Astrocyte (in vitro differentiated cells and primary cell): ENCODE results near the gene AQP5. TPM values are rescaled to one million over a fixed set of nuclear protein-coding genes. Genes with fewer than 3 reads are reported as not detected.

ENCODE experiments used
- DNase-seq: peaks from one replicate; pipeline ENCODE4 v3.0.0-alpha.2; 2010; ENCODE audit warnings: low read depth
- FAIRE-seq: peaks from 2 replicates; lab custom pipeline; 2011; peaks lifted over from hg19 to GRCh38; lab: Jason Lieb, UNC
- H2AFZ ChIP-seq: 2 replicates; pipeline ENCODE4 v1.6.0; 2012; ENCODE audit warnings: low read depth, low read length, inconsistent platforms
- H3K27ac ChIP-seq: 2 replicates; pipeline ENCODE4 v1.5.1; 2011; ENCODE audit warnings: low read depth, low read length, inconsistent platforms
- H3K27me3 ChIP-seq: 2 replicates; pipeline ENCODE4 v1.6.0; 2011; ENCODE audit warnings: low read length, inconsistent platforms; ENCODE audit not compliant: insufficient read depth
- H3K36me3 ChIP-seq: 2 replicates; pipeline ENCODE4 v1.5.1; 2011; ENCODE audit warnings: low read length, inconsistent platforms; ENCODE audit not compliant: insufficient read depth
- H3K4me1 ChIP-seq: 2 replicates; pipeline ENCODE4 v1.5.1; 2011; ENCODE audit warnings: low read length, inconsistent platforms; ENCODE audit not compliant: insufficient read depth
- H3K4me2 ChIP-seq: 2 replicates; pipeline ENCODE4 v1.6.0; 2012; ENCODE audit warnings: low read length, inconsistent platforms
- H3K4me3 ChIP-seq: 2 replicates; pipeline ENCODE4 v1.5.1; 2011; ENCODE audit warnings: low read depth, mild to moderate bottlenecking, low read length, inconsistent platforms; ENCODE audit not compliant: insufficient read depth
- H3K79me2 ChIP-seq: 2 replicates; pipeline ENCODE4 v1.6.0; 2012; ENCODE audit warnings: mild to moderate bottlenecking, low read length, inconsistent platforms; ENCODE audit not compliant: insufficient read depth
- H3K9ac ChIP-seq: 2 replicates; pipeline ENCODE4 v1.6.0; 2012; ENCODE audit warnings: mild to moderate bottlenecking, low read length, inconsistent platforms
- H3K9me3 ChIP-seq: 2 replicates; pipeline ENCODE4 v1.5.1; 2012; ENCODE audit warnings: low read depth, mild to moderate bottlenecking, low read length, inconsistent platforms; ENCODE audit not compliant: insufficient read depth
- H4K20me1 ChIP-seq: 2 replicates; pipeline ENCODE4 v1.6.0; 2012; ENCODE audit warnings: low read length, inconsistent platforms; ENCODE audit not compliant: insufficient read depth
- H3K27ac Mint-ChIP-seq: one replicate; pipeline ENCODE4 v1.8.0; 2021; ENCODE audit warnings: mild to moderate bottlenecking, mixed read lengths; ENCODE audit not compliant: unreplicated experiment
- H3K27me3 Mint-ChIP-seq: one replicate; pipeline ENCODE4 v1.8.0; 2021; ENCODE audit warnings: low read depth, mixed read lengths; ENCODE audit not compliant: unreplicated experiment
- H3K36me3 Mint-ChIP-seq: one replicate; pipeline ENCODE4 v1.8.0; 2021; ENCODE audit warnings: low read depth, mixed read lengths; ENCODE audit not compliant: unreplicated experiment
- H3K4me1 Mint-ChIP-seq: one replicate; pipeline ENCODE4 v1.8.0; 2021; ENCODE audit warnings: low read depth, mixed read lengths; ENCODE audit not compliant: unreplicated experiment
- H3K4me3 Mint-ChIP-seq: one replicate; pipeline ENCODE4 v1.8.0; 2021; ENCODE audit warnings: mild to moderate bottlenecking, moderate library complexity, mixed read lengths; ENCODE audit not compliant: unreplicated experiment
- H3K9me3 Mint-ChIP-seq: one replicate; pipeline ENCODE4 v1.8.0; 2021; ENCODE audit warnings: mild to moderate bottlenecking, mixed read lengths; ENCODE audit not compliant: unreplicated experiment
- EZH2 ChIP-seq: IDR thresholded peaks from 2 replicates; pipeline ENCODE4 v1.6.1; 2012; ENCODE audit warnings: mild to moderate bottlenecking, low read length, inconsistent platforms; ENCODE audit not compliant: insufficient read depth
- total RNA-seq: library from RNA; stranded (reverse); gene quantifications from 2 replicates; pipeline ENCODE4 v1.2.1, GENCODE V29; 2021
- TF ChIP-seq, protein P1 (sequence below): IDR thresholded peaks from 2 replicates; pipeline ENCODE4 v1.5.1; 2011; ENCODE audit warnings: low read depth, mild to moderate bottlenecking, inconsistent platforms, low read length, moderate library complexity; ENCODE audit not compliant: insufficient read depth

Gene AQP5
- total RNA-seq, 1 donor from 2014 or later = not detected

DNA sequence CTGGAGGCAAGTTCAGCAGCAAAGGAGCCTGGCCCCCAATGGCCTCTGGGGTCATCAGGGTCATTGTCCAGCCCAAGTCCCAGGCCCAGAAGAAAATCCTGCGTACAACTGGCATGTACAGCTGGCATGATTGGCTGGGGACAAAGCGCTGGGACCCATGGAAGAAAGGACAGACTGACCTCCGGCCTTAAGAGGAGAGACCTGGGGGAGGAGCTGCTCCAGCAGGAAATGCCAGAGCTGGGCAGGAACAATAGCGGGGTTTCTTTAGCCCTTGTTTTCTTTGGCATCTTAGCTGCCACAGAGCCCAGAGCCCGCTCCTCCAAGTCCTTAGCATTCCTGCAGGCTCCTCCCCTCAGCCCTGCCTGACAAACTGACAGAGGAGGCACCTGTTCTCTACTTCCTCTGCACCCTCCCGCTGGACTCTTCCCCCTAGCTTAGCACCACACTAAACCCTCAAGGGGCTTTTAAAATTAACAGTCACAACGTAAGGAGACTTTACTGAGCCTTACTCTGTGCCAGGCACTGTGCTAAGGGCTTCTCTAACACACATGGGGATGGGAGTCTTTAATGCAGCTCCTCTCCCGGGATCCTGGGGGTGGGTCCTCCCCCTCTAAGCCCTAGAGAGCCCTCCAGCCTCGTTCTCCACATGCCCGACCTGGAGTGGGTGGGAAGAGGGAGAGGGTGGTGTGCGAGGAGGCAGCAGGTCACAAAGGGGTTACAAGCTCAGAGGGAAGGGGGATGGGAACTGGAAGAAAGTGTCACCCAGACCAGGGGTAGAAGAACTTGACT lies 1.8 kb upstream of the AQP5 start:
- Histone ChIP-seq H3K4me2 (peak overlapping the region; percentile 35), H3K79me2 (no peaks in the 10 kb centered on the region), H3K9me3 (no peaks in the 10 kb centered on the region), H3K9ac (no peak overlapping the region), H3K4me3 (no peak overlapping the region), H4K20me1 (peaks cover 4% of the 10 kb centered on the region), H2AFZ (no peak overlapping the region), H3K27me3 (peaks cover 39% of the 10 kb centered on the region), H3K4me1 (peaks cover 11% of the 10 kb centered on the region), H3K36me3 (no peaks in the 10 kb centered on the region), H3K27ac (no peak overlapping the region)
- H3K4me3 Mint-ChIP-seq = no peak overlapping the region
- H3K9me3 Mint-ChIP-seq = peaks cover 2% of the 10 kb centered on the region
- peaks cover 11% of the 10 kb centered on the region for H3K36me3 Mint-ChIP-seq
- H3K27ac Mint-ChIP-seq = no peak overlapping the region
- peaks cover 11% of the 10 kb centered on the region for H3K4me1 Mint-ChIP-seq
- TF ChIP-seq, protein P1, sequence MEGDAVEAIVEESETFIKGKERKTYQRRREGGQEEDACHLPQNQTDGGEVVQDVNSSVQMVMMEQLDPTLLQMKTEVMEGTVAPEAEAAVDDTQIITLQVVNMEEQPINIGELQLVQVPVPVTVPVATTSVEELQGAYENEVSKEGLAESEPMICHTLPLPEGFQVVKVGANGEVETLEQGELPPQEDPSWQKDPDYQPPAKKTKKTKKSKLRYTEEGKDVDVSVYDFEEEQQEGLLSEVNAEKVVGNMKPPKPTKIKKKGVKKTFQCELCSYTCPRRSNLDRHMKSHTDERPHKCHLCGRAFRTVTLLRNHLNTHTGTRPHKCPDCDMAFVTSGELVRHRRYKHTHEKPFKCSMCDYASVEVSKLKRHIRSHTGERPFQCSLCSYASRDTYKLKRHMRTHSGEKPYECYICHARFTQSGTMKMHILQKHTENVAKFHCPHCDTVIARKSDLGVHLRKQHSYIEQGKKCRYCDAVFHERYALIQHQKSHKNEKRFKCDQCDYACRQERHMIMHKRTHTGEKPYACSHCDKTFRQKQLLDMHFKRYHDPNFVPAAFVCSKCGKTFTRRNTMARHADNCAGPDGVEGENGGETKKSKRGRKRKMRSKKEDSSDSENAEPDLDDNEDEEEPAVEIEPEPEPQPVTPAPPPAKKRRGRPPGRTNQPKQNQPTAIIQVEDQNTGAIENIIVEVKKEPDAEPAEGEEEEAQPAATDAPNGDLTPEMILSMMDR = no peak
- TF ChIP-seq EZH2 = no peak
- peak; percentile 44 for DNase-seq
- no peak for FAIRE-seq
- H3K27me3 Mint-ChIP-seq = peaks cover 71% of the 10 kb centered on the region

DNA sequence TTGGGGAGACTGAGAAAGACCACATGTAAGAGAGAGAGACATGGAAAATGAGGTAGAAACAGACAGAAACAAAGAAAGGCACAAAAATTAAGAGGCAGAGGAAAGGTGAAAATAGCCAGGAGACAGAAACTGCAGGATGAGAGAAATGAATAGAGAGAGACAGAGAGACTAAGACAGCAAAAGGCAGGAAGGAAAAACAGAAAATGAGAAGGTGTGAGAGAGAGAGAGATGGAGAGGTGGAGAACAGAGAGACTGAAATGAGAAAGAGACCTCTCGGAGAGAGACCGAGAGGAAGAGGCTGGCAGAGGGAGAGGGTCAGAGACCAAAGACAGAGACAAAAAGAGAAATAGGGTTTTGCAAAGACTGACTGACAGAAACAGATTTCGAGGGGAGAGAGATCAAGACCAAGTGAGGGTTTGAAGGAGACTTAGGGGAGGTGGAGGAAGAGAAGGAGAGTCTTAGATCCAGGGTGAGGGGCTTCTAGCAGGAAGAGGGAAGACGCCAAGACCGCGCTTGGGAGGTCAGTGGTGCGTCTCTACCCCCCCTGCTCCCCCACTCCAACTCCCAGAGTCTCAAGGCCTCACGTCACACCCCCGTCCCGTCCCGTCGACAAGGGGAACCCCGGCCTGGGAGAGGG lies 1.1 kb upstream of the AQP5 start:
- Mint-ChIP-seq H3K27ac (no peak overlapping the region), H3K9me3 (peaks cover 2% of the 10 kb centered on the region), H3K27me3 (peaks cover 75% of the 10 kb centered on the region), H3K4me3 (peak overlapping the region; percentile 15), H3K4me1 (peaks cover 11% of the 10 kb centered on the region), H3K36me3 (peaks cover 11% of the 10 kb centered on the region)
- Histone ChIP-seq H3K4me2 (peak overlapping the region; percentile 70), H3K79me2 (no peaks in the 10 kb centered on the region), H3K9ac (no peak overlapping the region), H3K27me3 (peaks cover 32% of the 10 kb centered on the region), H3K4me1 (peaks cover 11% of the 10 kb centered on the region), H3K4me3 (no peak overlapping the region), H3K9me3 (no peaks in the 10 kb centered on the region), H3K36me3 (no peaks in the 10 kb centered on the region), H2AFZ (no peak overlapping the region), H4K20me1 (peaks cover 4% of the 10 kb centered on the region), H3K27ac (no peak overlapping the region)
- FAIRE-seq (no peak), DNase-seq (no peak)
- no peak for TF ChIP-seq EZH2
- TF ChIP-seq, protein P1 = no peak
